Measurements from ENCODE around the gene ACTL10.

Gene ACTL10

GRCh38 chr20:33707668-33708067 is 40.9 kb downstream of the ACTL10 start:
- Histone ChIP-seq H3K9me3 (ENCODE audit: control insufficient read depth, low read length) (no peaks in the 10 kb centered on the region), H3K9ac (no peak overlapping the region), H3K36me3 (ENCODE audit: control insufficient read depth, insufficient read depth, low read length) (no peaks in the 10 kb centered on the region), H3K27me3 (ENCODE audit: control insufficient read depth, insufficient read depth, low read length) (no peaks in the 10 kb centered on the region), H3K79me2 (no peaks in the 10 kb centered on the region), H3K27ac (no peak overlapping the region), H3K4me3 (ENCODE audit: low read depth, low read length) (no peak overlapping the region), H3K4me2 (ENCODE audit: low read length) (no peak overlapping the region), H3K4me1 (peaks cover 3% of the 10 kb centered on the region), H2AFZ (no peak overlapping the region)
- TF ChIP-seq CTCF (IDR thresholded peaks at IDR 0.05): no peak

- no peaks in the 10 kb centered on the region for H3K9me3 ChIP-seq (ENCODE audit: control insufficient read depth, low read length)
- no peaks in the 10 kb centered on the region for H3K79me2 ChIP-seq
- no peak overlapping the region for H3K9ac ChIP-seq
- H3K4me3 ChIP-seq (ENCODE audit: low read depth, low read length): no peak overlapping the region
- no peaks in the 10 kb centered on the region for H3K36me3 ChIP-seq (ENCODE audit: control insufficient read depth, insufficient read depth, low read length)
- TF ChIP-seq CTCF (IDR thresholded peaks at IDR 0.05): no peak
- H3K27me3 ChIP-seq (ENCODE audit: control insufficient read depth, insufficient read depth, low read length): no peaks in the 10 kb centered on the region
- H3K27ac ChIP-seq: no peak overlapping the region
- no peak overlapping the region for H3K4me2 ChIP-seq (ENCODE audit: low read length)
- no peaks in the 10 kb centered on the region for H3K4me1 ChIP-seq
- H2AFZ ChIP-seq: no peak overlapping the region
These were observed 42.7 kb downstream of the ACTL10 start for GRCh38 chr20:33709398-33709797.

DNA sequence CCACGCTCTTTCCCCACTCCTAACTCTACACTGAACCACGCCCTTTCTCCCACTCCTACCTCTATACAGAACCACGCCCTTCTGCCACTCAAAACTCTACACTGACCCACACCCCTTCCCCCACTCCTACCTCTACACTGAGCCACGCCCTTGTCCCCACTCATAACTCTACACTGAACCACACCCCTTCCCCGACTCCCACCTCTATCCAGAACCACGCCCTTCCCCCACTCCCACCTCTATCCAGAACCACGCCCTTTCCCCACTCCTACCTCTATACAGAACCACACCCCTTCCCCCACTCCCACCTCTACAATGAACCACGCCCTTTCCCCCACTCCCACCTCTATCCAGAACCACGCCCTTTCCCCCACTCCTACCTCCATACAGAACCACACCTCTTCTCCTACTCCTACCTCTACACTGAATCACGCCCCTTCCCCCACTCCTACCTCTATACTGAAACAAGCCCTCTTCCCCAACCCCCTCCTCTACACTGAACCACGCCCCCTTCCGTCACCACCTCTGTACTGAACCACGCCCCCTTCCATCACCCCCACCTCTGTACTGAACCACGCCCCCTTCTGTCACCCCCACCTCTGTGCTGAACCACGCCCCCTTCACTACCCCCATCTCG is 43.3 kb downstream of the ACTL10 start:
- TF ChIP-seq CTCF (IDR thresholded peaks at IDR 0.05): no peak
- H3K27ac ChIP-seq: no peak overlapping the region

DNA sequence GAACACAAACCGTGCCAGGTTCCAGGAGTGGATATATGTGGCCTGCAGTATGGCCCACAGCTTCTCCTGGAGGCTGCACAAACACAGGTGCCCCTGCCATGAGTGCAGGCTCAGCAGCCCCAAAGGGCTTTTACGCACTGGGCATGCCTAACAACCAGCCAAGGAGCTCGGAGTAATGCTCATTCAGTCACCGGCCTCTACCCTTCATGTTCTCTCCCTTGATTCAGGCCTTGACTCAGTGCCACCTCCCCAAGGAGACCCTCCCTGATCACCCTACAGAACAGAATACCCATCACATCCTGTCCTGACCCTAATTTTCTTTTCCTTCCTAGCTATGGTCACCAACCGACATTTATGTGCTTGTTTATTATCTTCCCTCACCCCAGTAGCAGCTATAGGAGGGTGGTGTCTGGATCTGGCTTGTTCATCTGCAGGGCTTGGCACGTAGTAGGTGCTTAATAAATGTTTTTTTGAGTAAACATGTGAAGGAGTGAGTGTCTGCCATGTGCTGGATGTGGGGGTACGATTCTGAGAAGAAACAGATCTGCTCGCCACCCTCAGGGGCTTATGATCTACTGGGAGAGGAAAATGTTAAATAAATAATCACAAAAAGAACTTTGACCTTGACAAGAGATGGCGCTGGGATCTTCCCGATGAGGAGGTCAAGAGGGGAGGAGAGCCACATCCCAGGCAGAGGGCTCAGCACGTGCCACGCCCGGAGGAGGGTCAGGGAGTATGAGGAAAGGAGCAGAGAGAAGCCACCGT is 44.1 kb downstream of the ACTL10 start:
- H3K4me2 ChIP-seq (ENCODE audit: low read length): no peak overlapping the region
- H2AFZ ChIP-seq: no peak overlapping the region
- no peaks in the 10 kb centered on the region for H3K27me3 ChIP-seq (ENCODE audit: control insufficient read depth, insufficient read depth, low read length)
- no peaks in the 10 kb centered on the region for H3K79me2 ChIP-seq
- no peak for TF ChIP-seq CTCF (IDR thresholded peaks at IDR 0.05)
- H3K36me3 ChIP-seq (ENCODE audit: control insufficient read depth, insufficient read depth, low read length): no peaks in the 10 kb centered on the region
- H3K4me3 ChIP-seq (ENCODE audit: low read depth, low read length): no peak overlapping the region
- no peaks in the 10 kb centered on the region for H3K4me1 ChIP-seq
- no peak overlapping the region for H3K9ac ChIP-seq
- H3K9me3 ChIP-seq (ENCODE audit: control insufficient read depth, low read length): no peaks in the 10 kb centered on the region
- H3K27ac ChIP-seq: no peak overlapping the region

More for the DNA sequence above, 43.3 kb downstream of the ACTL10 start:
- H3K4me2 ChIP-seq (ENCODE audit: low read length): no peak overlapping the region
- H3K4me3 ChIP-seq (ENCODE audit: low read depth, low read length): no peak overlapping the region
- H3K27me3 ChIP-seq (ENCODE audit: control insufficient read depth, insufficient read depth, low read length): no peaks in the 10 kb centered on the region
- no peaks in the 10 kb centered on the region for H3K9me3 ChIP-seq (ENCODE audit: control insufficient read depth, low read length)
- no peaks in the 10 kb centered on the region for H3K79me2 ChIP-seq
- H2AFZ ChIP-seq: no peak overlapping the region
- no peaks in the 10 kb centered on the region for H3K36me3 ChIP-seq (ENCODE audit: control insufficient read depth, insufficient read depth, low read length)
- no peaks in the 10 kb centered on the region for H3K4me1 ChIP-seq
- no peak overlapping the region for H3K9ac ChIP-seq

DNA sequence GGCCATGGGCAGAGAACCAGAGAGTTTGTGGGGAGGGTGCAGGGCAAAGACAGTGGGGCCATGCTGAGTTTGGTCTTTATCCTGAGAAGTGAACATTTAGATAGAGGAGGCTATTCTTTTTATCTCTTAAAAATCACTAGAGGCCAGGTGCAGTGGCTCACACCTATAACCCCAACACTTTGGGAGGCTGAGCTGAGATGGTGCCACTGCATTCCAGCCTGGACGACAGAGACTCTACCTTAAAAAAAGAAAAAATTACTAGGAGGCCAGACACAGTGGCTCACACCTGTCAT is 44.6 kb downstream of the ACTL10 start:
- no peak overlapping the region for H3K4me3 ChIP-seq (ENCODE audit: low read depth, low read length)
- H3K4me1 ChIP-seq: no peaks in the 10 kb centered on the region
- H3K79me2 ChIP-seq: no peaks in the 10 kb centered on the region
- no peak overlapping the region for H3K4me2 ChIP-seq (ENCODE audit: low read length)
- H3K36me3 ChIP-seq (ENCODE audit: control insufficient read depth, insufficient read depth, low read length): no peaks in the 10 kb centered on the region
- H3K27ac ChIP-seq: no peak overlapping the region
- no peaks in the 10 kb centered on the region for H3K9me3 ChIP-seq (ENCODE audit: control insufficient read depth, low read length)
- no peak for TF ChIP-seq CTCF (IDR thresholded peaks at IDR 0.05)
- H2AFZ ChIP-seq: no peak overlapping the region
- no peaks in the 10 kb centered on the region for H3K27me3 ChIP-seq (ENCODE audit: control insufficient read depth, insufficient read depth, low read length)
- H3K9ac ChIP-seq: no peak overlapping the region
